Testis (tissue), 3 donors: ENCODE results near the gene ANKS6. TPM values are rescaled to one million over a fixed set of nuclear protein-coding genes. Genes with fewer than 3 reads are reported as not detected.

ENCODE experiments used
- DNase-seq: peaks from one replicate; pipeline ENCODE4 v3.0.0-alpha.2; 2019
- H3K27ac ChIP-seq, 2 donors: fragments of 200-600 bp; sonication (generic); one replicate each; pipeline ENCODE4 v1.5.1; 2019
- H3K27me3 ChIP-seq: fragments of 200-600 bp; sonication (generic); one replicate; pipeline ENCODE4 v1.5.1; 2019
- H3K36me3 ChIP-seq: fragments of 200-600 bp; sonication (generic); one replicate; pipeline ENCODE4 v1.5.1; 2017; ENCODE audit warnings: low read depth; ENCODE audit errors: missing control alignments
- H3K4me1 ChIP-seq: fragments of 200-600 bp; sonication (generic); one replicate; pipeline ENCODE4 v1.5.1; 2019
- H3K4me3 ChIP-seq, 2 donors: fragments of 200-600 bp; sonication (generic); one replicate each; pipeline ENCODE4 v1.5.1; 2017 to 2019
- H3K9me3 ChIP-seq: fragments of 200-600 bp; sonication (generic); one replicate; pipeline ENCODE4 v1.5.1; 2017
- POLR2A ChIP-seq: fragments of 450-650 bp; IDR thresholded peaks from one replicate; pipeline ENCODE4 v1.6.1; 2017; ENCODE audit warnings: antibody characterized with exemption, mild to moderate bottlenecking, moderate library complexity
- WGBS, 2 donors: methylation state at CpG; one replicate each; pipeline ENCODE4 v1.1.5; 2018; 5-methylcytosine and 5-hydroxymethylcytosine counted together
- intact Hi-C: fragments of 100-400 bp; cut with DNase I; formaldehyde crosslinking; loops from one replicate; pipeline ENCODE4 v1.15.1; 2023; ENCODE audit warnings: low total_unique reads
- polyA plus RNA-seq: library from polyadenylated mRNA; stranded (reverse); fragments of 350-450 nt; fragmentation: Illumina TruSeq; extraction: RNeasy Lipid Tissue Mini Kit (QIAGEN cat#74804); gene quantifications from one replicate; pipeline ENCODE4 v1.2.3, GENCODE V29; 2014; ENCODE audit warnings: low read depth, low replicate concordance; ENCODE audit not compliant: insufficient read depth
- total RNA-seq, 2 donors: library from RNA; depleted of rRNA; stranded (reverse); fragments of >200 nt; gene quantifications; one replicate each; pipeline ENCODE4 v1.2.3, GENCODE V29; 2016
- TF ChIP-seq, protein P1 (sequence below), 3 experiments: fragments of 450-650 bp in 2 of 3; fragments of 200-600 bp in 1 of 3; sonication (generic) in 1 of 3; IDR thresholded peaks; one replicate each; pipeline ENCODE4 v1.5.1; 2016 to 2019; ENCODE audit warnings: antibody characterized with exemption in 3 of 3, mild to moderate bottlenecking in 2 of 3, moderate library complexity in 1 of 3

Gene ANKS6
- total and polyA plus RNA-seq, 3 donors from 2014 or later = 12.8 to 33.6 (median 24.2) TPM

DNA sequence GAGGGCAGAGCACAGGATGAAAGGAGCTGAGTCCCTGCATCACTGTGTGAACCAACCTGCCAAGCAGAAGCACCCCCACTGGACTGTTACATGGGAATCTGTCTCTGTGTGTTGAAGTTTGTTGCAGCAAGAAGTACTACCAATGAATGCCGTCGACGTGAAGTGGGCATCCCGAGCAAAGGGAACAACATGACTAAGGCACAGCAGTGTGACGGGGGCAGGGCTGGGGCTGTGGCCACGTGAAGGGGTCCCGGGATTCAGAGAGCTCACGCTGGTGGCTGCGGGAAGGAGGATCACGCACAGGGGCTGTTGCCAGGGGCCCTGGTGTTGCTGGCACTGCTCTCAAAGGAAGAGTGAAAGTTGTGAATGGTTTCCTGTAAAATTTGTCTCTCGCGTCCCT, 60.1 kb downstream of the ANKS6 start:
- Histone ChIP-seq H3K4me3 (no peak overlapping the region), H3K9me3 (no peaks in the 10 kb centered on the region), H3K27ac (no peak overlapping the region), H3K36me3 (no peaks in the 10 kb centered on the region), H3K27me3 (no peaks in the 10 kb centered on the region), H3K4me1 (no peaks in the 10 kb centered on the region)
- TF ChIP-seq, protein P1, sequence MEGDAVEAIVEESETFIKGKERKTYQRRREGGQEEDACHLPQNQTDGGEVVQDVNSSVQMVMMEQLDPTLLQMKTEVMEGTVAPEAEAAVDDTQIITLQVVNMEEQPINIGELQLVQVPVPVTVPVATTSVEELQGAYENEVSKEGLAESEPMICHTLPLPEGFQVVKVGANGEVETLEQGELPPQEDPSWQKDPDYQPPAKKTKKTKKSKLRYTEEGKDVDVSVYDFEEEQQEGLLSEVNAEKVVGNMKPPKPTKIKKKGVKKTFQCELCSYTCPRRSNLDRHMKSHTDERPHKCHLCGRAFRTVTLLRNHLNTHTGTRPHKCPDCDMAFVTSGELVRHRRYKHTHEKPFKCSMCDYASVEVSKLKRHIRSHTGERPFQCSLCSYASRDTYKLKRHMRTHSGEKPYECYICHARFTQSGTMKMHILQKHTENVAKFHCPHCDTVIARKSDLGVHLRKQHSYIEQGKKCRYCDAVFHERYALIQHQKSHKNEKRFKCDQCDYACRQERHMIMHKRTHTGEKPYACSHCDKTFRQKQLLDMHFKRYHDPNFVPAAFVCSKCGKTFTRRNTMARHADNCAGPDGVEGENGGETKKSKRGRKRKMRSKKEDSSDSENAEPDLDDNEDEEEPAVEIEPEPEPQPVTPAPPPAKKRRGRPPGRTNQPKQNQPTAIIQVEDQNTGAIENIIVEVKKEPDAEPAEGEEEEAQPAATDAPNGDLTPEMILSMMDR (IDR thresholded peaks at IDR 0.05) = no peak
- TF ChIP-seq POLR2A = no peak
- 87 to 97% methylated on average over 12 of the region's 12 CpGs for WGBS, 2 donors
- no peak for DNase-seq
- intact Hi-C loops = no loop called here

GRCh38 chr9:98732801-98733200, 63.6 kb downstream of the ANKS6 start:
- WGBS, 2 donors = 90 to 95% methylated on average over 9 of the region's 9 CpGs

GRCh38 chr9:98732091-98732490, 64.3 kb downstream of the ANKS6 start:
- Histone ChIP-seq H3K27ac (no peak overlapping the region), H3K27me3 (no peaks in the 10 kb centered on the region), H3K4me1 (no peaks in the 10 kb centered on the region), H3K9me3 (no peaks in the 10 kb centered on the region), H3K4me3 (no peak overlapping the region), H3K36me3 (no peaks in the 10 kb centered on the region)
- no peak for DNase-seq
- WGBS, 2 donors = 83 to 85% methylated on average over 10 of the region's 10 CpGs
- no peak for TF ChIP-seq POLR2A
- TF ChIP-seq, protein P1 (IDR thresholded peaks at IDR 0.05) = no peak
- intact Hi-C loops = no loop called here

More at GRCh38 chr9:98732801-98733200, 63.6 kb downstream of the ANKS6 start:
- Histone ChIP-seq H3K27ac (no peak overlapping the region), H3K4me1 (no peaks in the 10 kb centered on the region), H3K27me3 (no peaks in the 10 kb centered on the region), H3K9me3 (no peaks in the 10 kb centered on the region), H3K4me3 (no peak overlapping the region), H3K36me3 (no peaks in the 10 kb centered on the region)
- TF ChIP-seq POLR2A = no peak
- TF ChIP-seq, protein P1 (IDR thresholded peaks at IDR 0.05) = no peak
- intact Hi-C loops = no loop called here
- no peak for DNase-seq

DNA sequence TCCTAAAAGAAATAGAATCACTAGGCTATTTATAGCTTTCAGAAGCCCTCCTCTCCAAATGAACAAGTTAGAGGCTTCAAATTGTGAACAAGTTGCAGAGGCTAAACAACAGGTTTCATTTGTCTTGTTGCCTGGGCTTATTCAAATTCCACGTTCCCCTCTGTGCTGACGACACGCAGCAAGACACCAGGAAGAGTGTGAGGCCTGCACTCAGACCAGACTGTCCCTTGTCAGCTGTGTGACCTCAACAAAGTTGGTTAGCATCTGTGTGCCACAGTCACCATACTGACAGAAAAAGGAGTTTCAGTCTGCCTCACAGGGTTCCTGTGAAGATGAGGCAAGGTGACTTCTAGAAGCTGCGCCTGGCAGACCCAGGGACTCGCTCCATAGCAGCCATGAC, 65.5 kb downstream of the ANKS6 start:
- intact Hi-C loops = no loop called here
- DNase-seq = no peak
- Histone ChIP-seq H3K4me3 (no peak overlapping the region), H3K9me3 (no peaks in the 10 kb centered on the region), H3K4me1 (no peaks in the 10 kb centered on the region), H3K27ac (no peak overlapping the region), H3K27me3 (no peaks in the 10 kb centered on the region), H3K36me3 (no peaks in the 10 kb centered on the region)
- 82 to 92% methylated on average over 5 of the region's 5 CpGs for WGBS, 2 donors
- TF ChIP-seq, protein P1 (IDR thresholded peaks at IDR 0.05) = no peak
- no peak for TF ChIP-seq POLR2A

DNA sequence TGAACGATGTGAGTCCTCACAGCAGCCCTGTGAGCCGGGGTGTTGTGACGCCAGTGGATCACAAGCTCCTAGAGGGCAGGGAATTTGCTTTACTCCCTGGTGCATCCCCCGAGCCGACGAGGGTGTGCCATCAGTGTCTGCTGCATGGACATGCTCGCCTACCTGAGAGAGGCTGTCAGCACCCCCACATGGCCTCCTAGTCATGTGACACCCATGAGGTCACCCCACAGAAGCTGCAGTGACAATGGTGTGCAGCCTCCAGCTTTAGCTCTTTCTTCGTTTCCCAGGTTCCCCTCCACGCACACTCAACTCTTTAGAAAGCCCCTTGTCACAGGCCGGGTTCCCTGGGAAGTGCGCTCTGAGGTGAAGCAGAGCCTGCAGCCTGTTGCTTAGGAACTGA, 67.9 kb downstream of the ANKS6 start:
- 77 to 87% methylated on average over 11 of the region's 11 CpGs for WGBS, 2 donors
- Histone ChIP-seq H3K27ac (no peak overlapping the region), H3K36me3 (no peaks in the 10 kb centered on the region), H3K27me3 (no peaks in the 10 kb centered on the region), H3K4me1 (no peaks in the 10 kb centered on the region), H3K4me3 (no peak overlapping the region), H3K9me3 (no peaks in the 10 kb centered on the region)
- DNase-seq = no peak
- no peak for TF ChIP-seq POLR2A
- TF ChIP-seq, protein P1 (IDR thresholded peaks at IDR 0.05) = no peak
- intact Hi-C loops = no loop called here
